Uterus (tissue), 4 donors: ENCODE measurements around the gene ZSCAN10. TPM values are rescaled to one million over a fixed set of nuclear protein-coding genes. Genes with fewer than 3 reads are reported as not detected.

Source experiments
- DNase-seq, 2 donors: peaks; one replicate each; pipeline ENCODE4 v3.0.0-alpha.2; 2019 to 2020
- H3K27ac ChIP-seq, 2 donors: fragments of 200-600 bp; sonication (generic); 1 replicate in 1 of 2; 2 replicates in 1 of 2; pipeline ENCODE4 v1.5.1; 2016 to 2018
- H3K27me3 ChIP-seq, 2 donors: fragments of 200-600 bp; sonication (generic); one replicate each; pipeline ENCODE4 v1.5.1; 2018 to 2019; ENCODE audit warnings: control low read depth in 1 of 2
- H3K36me3 ChIP-seq, 2 donors: fragments of 200-600 bp; sonication (generic); one replicate each; pipeline ENCODE4 v1.5.1; 2019; ENCODE audit warnings: control low read depth in 1 of 2
- H3K4me1 ChIP-seq, 2 donors: fragments of 200-600 bp; sonication (generic); one replicate each; pipeline ENCODE4 v1.5.1; 2018 to 2019; ENCODE audit warnings: control low read depth in 1 of 2
- H3K4me3 ChIP-seq, 2 donors: fragments of 200-600 bp; sonication (generic); 1 replicate in 1 of 2; 2 replicates in 1 of 2; pipeline ENCODE4 v1.5.1; 2018 to 2019; ENCODE audit warnings: mild to moderate bottlenecking in 1 of 2
- H3K9me3 ChIP-seq, 2 donors: fragments of 200-600 bp; sonication (generic); one replicate each; pipeline ENCODE4 v1.5.1; 2019; ENCODE audit warnings: control low read depth in 1 of 2
- POLR2A ChIP-seq, 2 donors: fragments of 450-650 bp; IDR thresholded peaks; one replicate each; pipeline ENCODE4 v1.6.1; 2016; ENCODE audit warnings: antibody characterized with exemption in 2 of 2, mild to moderate bottlenecking in 1 of 2, moderate library complexity in 1 of 2
- intact Hi-C: fragments of 100-400 bp; cut with DNase I; formaldehyde crosslinking; loops from one replicate; pipeline ENCODE4 v1.15.1; 2023; ENCODE audit warnings: low total_unique reads
- small RNA-seq: library from RNA; depleted of rRNA; stranded (forward); fragments of <200 nt; gene quantifications from one replicate; pipeline ENCODE3, GENCODE V24; 2016
- total RNA-seq, 4 donors: library from RNA; depleted of rRNA in 3 of 4; stranded (reverse); fragments of >200 nt in 3 of 4; gene quantifications; one replicate each; pipeline versions ENCODE4 v1.1.0 to v1.2.4, GENCODE V29; 2014 to 2023
- TF ChIP-seq, protein P1 (sequence below), 4 experiments: fragments of 200-600 bp in 2 of 4; fragments of 450-650 bp in 2 of 4; sonication (generic) in 2 of 4; IDR thresholded peaks; one replicate each; pipeline ENCODE4 v1.5.1; 2016 to 2019; ENCODE audit warnings: antibody characterized with exemption in 4 of 4, mild to moderate bottlenecking in 2 of 4, moderate library complexity in 1 of 4
- donor health status: DM: yes; HTN: yes; CAD: no.

The ZSCAN10 gene
- total RNA-seq, 4 donors from 2014 or later = not detected

DNA sequence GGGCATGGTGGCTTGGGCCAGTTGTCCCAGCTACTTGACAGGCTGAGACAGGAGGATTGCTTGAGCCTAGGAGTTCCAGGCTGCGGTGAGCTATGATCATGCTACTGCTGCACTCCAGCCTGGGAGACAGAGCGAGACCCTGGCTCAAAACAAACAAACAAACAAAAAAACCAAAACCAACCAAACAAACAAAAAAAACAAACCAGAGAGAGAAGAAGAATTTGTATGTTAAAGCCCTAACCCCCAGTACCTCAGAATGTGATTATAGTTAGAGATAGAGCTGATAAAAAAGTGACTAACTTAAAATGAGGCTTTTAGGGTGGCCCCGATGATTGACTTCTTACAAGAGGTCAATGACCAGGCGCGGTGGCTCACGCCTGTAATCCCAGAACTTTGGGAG, 54.4 kb downstream of the ZSCAN10 start:
- DNase-seq = no peak
- H3K4me1 ChIP-seq = peaks cover 0 to 16% of the 10 kb centered on the region in 2 donors
- TF ChIP-seq, protein P1, sequence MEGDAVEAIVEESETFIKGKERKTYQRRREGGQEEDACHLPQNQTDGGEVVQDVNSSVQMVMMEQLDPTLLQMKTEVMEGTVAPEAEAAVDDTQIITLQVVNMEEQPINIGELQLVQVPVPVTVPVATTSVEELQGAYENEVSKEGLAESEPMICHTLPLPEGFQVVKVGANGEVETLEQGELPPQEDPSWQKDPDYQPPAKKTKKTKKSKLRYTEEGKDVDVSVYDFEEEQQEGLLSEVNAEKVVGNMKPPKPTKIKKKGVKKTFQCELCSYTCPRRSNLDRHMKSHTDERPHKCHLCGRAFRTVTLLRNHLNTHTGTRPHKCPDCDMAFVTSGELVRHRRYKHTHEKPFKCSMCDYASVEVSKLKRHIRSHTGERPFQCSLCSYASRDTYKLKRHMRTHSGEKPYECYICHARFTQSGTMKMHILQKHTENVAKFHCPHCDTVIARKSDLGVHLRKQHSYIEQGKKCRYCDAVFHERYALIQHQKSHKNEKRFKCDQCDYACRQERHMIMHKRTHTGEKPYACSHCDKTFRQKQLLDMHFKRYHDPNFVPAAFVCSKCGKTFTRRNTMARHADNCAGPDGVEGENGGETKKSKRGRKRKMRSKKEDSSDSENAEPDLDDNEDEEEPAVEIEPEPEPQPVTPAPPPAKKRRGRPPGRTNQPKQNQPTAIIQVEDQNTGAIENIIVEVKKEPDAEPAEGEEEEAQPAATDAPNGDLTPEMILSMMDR (IDR thresholded peaks at IDR 0.05) = no peak
- TF ChIP-seq POLR2A (IDR thresholded peaks at IDR 0.05) = no peak
- no peaks in the 10 kb centered on the region for H3K9me3 ChIP-seq
- no peak overlapping the region for H3K4me3 ChIP-seq
- intact Hi-C loops = no loop called here
- H3K27me3 ChIP-seq = peaks cover 29 to 37% of the 10 kb centered on the region in 2 donors
- no peaks in the 10 kb centered on the region for H3K36me3 ChIP-seq
- no peak overlapping the region for H3K27ac ChIP-seq

GRCh38 chr16:3042376-3042775, 56.7 kb downstream of the ZSCAN10 start:
- no peak for DNase-seq
- H3K27me3 ChIP-seq = peaks cover 29 to 46% of the 10 kb centered on the region in 2 donors
- intact Hi-C loops = no loop called here

DNA sequence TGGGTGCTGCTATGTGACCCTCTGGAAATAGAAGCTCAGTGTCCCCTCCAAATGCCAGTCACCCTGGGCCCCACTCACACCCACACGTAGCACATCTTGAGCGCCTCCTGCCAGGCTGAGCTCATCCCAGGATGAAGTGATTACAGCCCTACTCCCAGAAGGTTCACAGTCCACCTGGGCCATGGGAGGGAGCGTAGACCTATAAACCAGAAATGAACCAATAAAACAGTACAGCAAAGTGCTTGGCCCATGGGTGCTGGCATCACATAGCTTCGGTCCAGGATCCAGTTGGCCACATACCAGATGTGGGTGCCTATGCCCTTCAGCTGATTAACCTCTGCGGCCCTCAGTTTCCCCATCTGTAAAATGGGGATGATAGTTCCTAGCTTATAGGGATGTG, 60.2 kb downstream of the ZSCAN10 start:
- no peak overlapping the region for H3K4me3 ChIP-seq
- TF ChIP-seq, protein P1 (IDR thresholded peaks at IDR 0.05) = no peak
- TF ChIP-seq POLR2A (IDR thresholded peaks at IDR 0.05) = no peak
- H3K36me3 ChIP-seq = no peaks in the 10 kb centered on the region
- peaks cover 18 to 42% of the 10 kb centered on the region in 2 donors for H3K27me3 ChIP-seq
- no peak for DNase-seq
- intact Hi-C loops = no loop called here
- no peaks in the 10 kb centered on the region for H3K9me3 ChIP-seq
- no peak overlapping the region for H3K27ac ChIP-seq
- H3K4me1 ChIP-seq = no peaks in the 10 kb centered on the region

More at GRCh38 chr16:3042376-3042775, 56.7 kb downstream of the ZSCAN10 start:
- peaks cover 0 to 16% of the 10 kb centered on the region in 2 donors for H3K4me1 ChIP-seq
- no peaks in the 10 kb centered on the region for H3K9me3 ChIP-seq
- no peak overlapping the region for H3K27ac ChIP-seq
- TF ChIP-seq POLR2A (IDR thresholded peaks at IDR 0.05) = no peak
- TF ChIP-seq, protein P1 (IDR thresholded peaks at IDR 0.05) = no peak
- H3K4me3 ChIP-seq = no peak overlapping the region
- no peaks in the 10 kb centered on the region for H3K36me3 ChIP-seq

Small RNA genes within 50 kb of the gene (small RNA-seq; reads per million reads assigned to genes)
- not detected for gene RNU1-22P

Other genes with a start within 250 kb of the ZSCAN10 start
- 1 to 10 TPM in 1 of 4 donors, under 1 TPM in 1, not detected in 2; 0.46 to 2.4 TPM for gene PRSS22, start 241.1 kb downstream of the ZSCAN10 start, total RNA-seq
- 100 to 1,000 TPM in 1 of 4 donors, 10 to 100 TPM in 3; 27.9 to 223 (median 40.9) TPM for gene FLYWCH2, start 216.1 kb downstream of the ZSCAN10 start, total RNA-seq
- 10 to 100 TPM; 11.5 to 62.3 (median 27.2) TPM for gene FLYWCH1, start 187.4 kb downstream of the ZSCAN10 start, total RNA-seq
- under 1 TPM in 1 of 4 donors, not detected in 3; 0.41 TPM for gene KREMEN2, start 135.0 kb downstream of the ZSCAN10 start, total RNA-seq
- 1 to 10 TPM in 3 of 4 donors, under 1 TPM in 1; 0.26 to 4.8 (median 2.5) TPM for gene PAQR4, start 129.9 kb downstream of the ZSCAN10 start, total RNA-seq
- 1 to 10 TPM in 1 of 4 donors, not detected in 3; 6.1 TPM for gene PKMYT1, start 118.8 kb downstream of the ZSCAN10 start, total RNA-seq
- gene CLDN9, start 86.4 kb downstream of the ZSCAN10 start, total RNA-seq = 1 to 10 TPM in 1 of 4 donors, under 1 TPM in 1, not detected in 2; 0.21 to 1.8 TPM
- gene CLDN6, start 81.1 kb downstream of the ZSCAN10 start, total RNA-seq = 1 to 10 TPM in 1 of 4 donors, not detected in 3; 4.1 TPM
- gene TNFRSF12A, start 78.9 kb downstream of the ZSCAN10 start, total RNA-seq = 10 to 100 TPM; 12.6 to 76.2 (median 24.0) TPM
- gene HCFC1R1, start 75.4 kb downstream of the ZSCAN10 start, total RNA-seq = 10 to 100 TPM in 3 of 4 donors, 1 to 10 TPM in 1; 3.6 to 67.5 (median 25.4) TPM
- 10 to 100 TPM in 3 of 4 donors, 1 to 10 TPM in 1; 3.8 to 29.0 (median 22.3) TPM for gene THOC6, start 75.3 kb downstream of the ZSCAN10 start, total RNA-seq
- 1 to 10 TPM in 1 of 4 donors, under 1 TPM in 2, not detected in 1; 0.26 to 1.9 (median 0.29) TPM for gene BICDL2, start 62.4 kb downstream of the ZSCAN10 start, total RNA-seq
- gene MMP25, start 52.7 kb downstream of the ZSCAN10 start, total RNA-seq = 1 to 10 TPM in 1 of 4 donors, under 1 TPM in 1, not detected in 2; 0.21 to 1.1 TPM
- gene IL32, start 33.7 kb downstream of the ZSCAN10 start, total RNA-seq = 10 to 100 TPM in 3 of 4 donors, 1 to 10 TPM in 1; 7.5 to 37.1 (median 20.9) TPM
- 10 to 100 TPM; 12.9 to 26.9 (median 18.3) TPM for gene ZNF205, start 13.3 kb upstream of the ZSCAN10 start, total RNA-seq
- 100 to 1,000 TPM in 1 of 4 donors, 10 to 100 TPM in 1, 1 to 10 TPM in 1, under 1 TPM in 1; 0.77 to 101 (median 11.1) TPM for gene ZNF213, start 35.7 kb upstream of the ZSCAN10 start, total RNA-seq
- gene OR1F1, start 88.9 kb upstream of the ZSCAN10 start, total RNA-seq = not detected
- gene ZNF200, start 135.9 kb upstream of the ZSCAN10 start, total RNA-seq = 10 to 100 TPM in 2 of 4 donors, 1 to 10 TPM in 2; 4.1 to 17.6 (median 10.7) TPM
- 10 to 100 TPM in 1 of 4 donors, 1 to 10 TPM in 1, under 1 TPM in 2; 0.21 to 12.0 (median 1.1) TPM for gene MEFV, start 157.3 kb upstream of the ZSCAN10 start, total RNA-seq
- 10 to 100 TPM; 13.2 to 82.5 (median 53.9) TPM for gene ZNF263, start 184.2 kb upstream of the ZSCAN10 start, total RNA-seq
- gene TIGD7, start 206.1 kb upstream of the ZSCAN10 start, total RNA-seq = 10 to 100 TPM in 2 of 4 donors, 1 to 10 TPM in 2; 1.5 to 21.8 (median 10.1) TPM
- gene ZNF75A, start 206.2 kb upstream of the ZSCAN10 start, total RNA-seq = 10 to 100 TPM in 3 of 4 donors, 1 to 10 TPM in 1; 8.8 to 54.5 (median 30.9) TPM